ENCODE measurements around the gene PMEPA1.
"Not testable (repeated sequence)": the region's sequence is repeated elsewhere in the genome, so short reads cannot be mapped to it uniquely, and the experiment has no call there.

Gene PMEPA1

GRCh38 chr20:57629491-57629901, 80.3 kb downstream of the PMEPA1 start:
- intact Hi-C loops (cut with micrococcal nuclease): not testable (repeated sequence)
- Mint-ChIP-seq H3K36me3 (ENCODE audit: low read depth) (peaks cover 18% of the 10 kb centered on the region), H3K27me3 (peaks cover 14% of the 10 kb centered on the region), H3K4me3 (peak overlapping the region; percentile 73), H3K27ac (peak overlapping the region; percentile 84), H3K9me3 (peaks cover 30% of the 10 kb centered on the region), H3K4me1 (ENCODE audit: low read depth) (peaks cover 38% of the 10 kb centered on the region)

DNA sequence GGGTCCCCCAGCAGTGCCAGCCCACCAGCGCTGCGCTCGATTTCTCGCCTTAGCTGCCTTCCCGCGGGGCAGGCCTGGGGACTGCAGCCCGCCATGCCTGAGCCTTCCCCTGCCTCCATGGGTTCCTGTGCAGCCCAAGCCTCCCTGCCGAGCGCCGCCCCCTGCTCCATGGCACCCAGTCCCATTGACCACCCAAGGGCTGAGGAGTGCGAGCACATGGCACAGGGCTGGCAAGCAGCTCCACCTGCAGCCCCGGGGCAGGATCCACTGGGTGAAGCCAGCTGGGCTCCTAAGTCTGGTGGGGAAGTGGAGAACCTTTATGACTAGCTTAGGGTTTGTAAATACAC, 80.9 kb downstream of the PMEPA1 start:
- intact Hi-C loops (cut with micrococcal nuclease): not testable (repeated sequence)
- peak overlapping the region; percentile 84 for H3K27ac Mint-ChIP-seq
- H3K4me1 Mint-ChIP-seq (ENCODE audit: low read depth): peaks cover 38% of the 10 kb centered on the region
- peaks cover 18% of the 10 kb centered on the region for H3K36me3 Mint-ChIP-seq (ENCODE audit: low read depth)
- H3K27me3 Mint-ChIP-seq: peaks cover 11% of the 10 kb centered on the region
- H3K9me3 Mint-ChIP-seq: peaks cover 35% of the 10 kb centered on the region
- H3K4me3 Mint-ChIP-seq: peak overlapping the region; percentile 32

- Mint-ChIP-seq H3K4me3 (no peak overlapping the region), H3K9me3 (peaks cover 36% of the 10 kb centered on the region), H3K27ac (peak overlapping the region; percentile 84), H3K36me3 (ENCODE audit: low read depth) (peaks cover 18% of the 10 kb centered on the region), H3K4me1 (ENCODE audit: low read depth) (peaks cover 38% of the 10 kb centered on the region), H3K27me3 (peaks cover 7% of the 10 kb centered on the region)
- intact Hi-C loops (cut with micrococcal nuclease): no loop called here
Observed at GRCh38 chr20:57628047-57628961, 81.5 kb downstream of the PMEPA1 start.

DNA sequence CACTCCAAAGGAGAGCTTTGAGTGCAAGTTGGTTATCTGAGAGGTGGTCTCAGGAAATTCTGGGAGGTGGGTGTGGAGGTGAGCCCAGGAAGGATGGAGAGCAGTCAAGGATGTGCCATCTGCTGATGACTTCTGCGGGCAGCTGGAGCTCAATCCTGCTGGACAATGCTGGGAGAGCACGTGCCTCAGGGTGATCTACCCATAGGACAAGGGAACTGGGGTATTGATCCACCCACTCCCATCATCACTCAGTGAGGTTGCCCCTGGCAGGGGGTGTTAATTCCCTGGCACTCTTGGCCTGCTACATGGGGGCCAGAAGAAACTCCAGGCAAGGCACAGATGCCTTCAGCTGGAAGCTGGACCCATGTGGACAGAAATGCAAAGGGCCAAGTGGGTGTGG, 82.5 kb downstream of the PMEPA1 start:
- intact Hi-C loops (cut with micrococcal nuclease): no loop called here
- no peak overlapping the region for H3K4me3 Mint-ChIP-seq
- H3K27ac Mint-ChIP-seq: peak overlapping the region; percentile 84
- peaks cover 48% of the 10 kb centered on the region for H3K4me1 Mint-ChIP-seq (ENCODE audit: low read depth)
- peaks cover 36% of the 10 kb centered on the region for H3K9me3 Mint-ChIP-seq
- H3K36me3 Mint-ChIP-seq (ENCODE audit: low read depth): peaks cover 18% of the 10 kb centered on the region
- H3K27me3 Mint-ChIP-seq: peaks cover 7% of the 10 kb centered on the region

DNA sequence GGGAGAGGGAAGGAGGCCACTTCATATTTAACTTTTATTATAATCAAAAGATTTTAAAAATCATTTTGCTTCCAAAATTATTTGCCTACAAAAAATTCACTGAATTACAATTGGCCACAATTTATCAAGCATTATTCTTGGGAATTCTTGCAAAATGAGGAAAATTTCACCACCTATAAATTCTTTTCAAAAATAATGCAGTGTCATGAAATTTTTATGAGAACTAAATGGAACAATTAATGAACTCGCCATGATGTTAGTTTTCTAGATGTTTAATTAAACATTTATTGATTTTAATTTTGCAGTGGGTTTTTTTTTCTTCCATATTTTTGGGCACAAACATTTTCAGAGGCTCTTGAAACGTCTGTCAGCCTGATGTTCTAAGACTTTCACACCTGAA, 83.8 kb downstream of the PMEPA1 start:
- intact Hi-C loops (cut with micrococcal nuclease): no loop called here
- no peak overlapping the region for H3K4me3 Mint-ChIP-seq
- peaks cover 36% of the 10 kb centered on the region for H3K9me3 Mint-ChIP-seq
- H3K27ac Mint-ChIP-seq: no peak overlapping the region
- H3K27me3 Mint-ChIP-seq: peaks cover 4% of the 10 kb centered on the region
- H3K36me3 Mint-ChIP-seq (ENCODE audit: low read depth): peaks cover 18% of the 10 kb centered on the region
- peaks cover 56% of the 10 kb centered on the region for H3K4me1 Mint-ChIP-seq (ENCODE audit: low read depth)

DNA sequence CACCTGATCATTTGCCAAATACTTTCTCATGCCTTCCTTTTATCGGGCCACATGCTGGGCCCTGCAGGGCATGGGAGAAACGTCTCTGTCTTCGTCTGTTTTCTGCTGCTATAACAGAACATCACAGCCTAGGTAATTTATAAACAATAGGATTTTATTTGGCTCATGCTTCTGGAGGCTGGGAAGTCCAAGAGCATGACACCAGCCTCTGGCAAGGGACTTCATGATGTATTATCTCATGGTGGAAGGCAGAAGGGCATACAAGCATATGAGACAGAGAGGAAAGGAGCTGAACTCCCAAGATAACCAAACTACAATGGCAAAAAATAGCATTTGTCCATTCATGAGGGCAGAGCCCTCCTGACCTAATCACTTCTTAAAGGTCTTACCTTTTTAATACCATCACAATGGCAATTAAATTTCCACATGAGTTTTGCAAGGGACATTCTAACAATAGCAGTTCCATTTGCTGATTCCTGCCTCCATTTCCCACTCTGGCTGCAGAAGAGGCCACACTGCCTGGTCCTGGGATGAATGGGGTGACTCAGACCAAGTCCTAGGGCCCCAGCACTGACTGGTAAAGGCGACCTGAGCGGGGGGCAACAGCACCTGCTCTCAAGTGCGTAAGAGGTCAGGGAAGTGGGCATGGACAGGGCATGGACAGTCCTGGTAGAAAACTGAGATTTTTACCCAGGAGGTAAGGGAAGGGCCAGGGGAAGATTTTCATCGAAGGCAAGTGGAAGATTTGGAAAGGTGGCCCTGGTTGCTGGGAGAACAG, 84.4 kb downstream of the PMEPA1 start:
- intact Hi-C loops (cut with micrococcal nuclease): no loop called here
- Mint-ChIP-seq H3K27me3 (peaks cover 4% of the 10 kb centered on the region), H3K9me3 (peaks cover 34% of the 10 kb centered on the region), H3K4me1 (ENCODE audit: low read depth) (peaks cover 61% of the 10 kb centered on the region), H3K4me3 (no peak overlapping the region), H3K36me3 (ENCODE audit: low read depth) (peaks cover 17% of the 10 kb centered on the region), H3K27ac (no peak overlapping the region)

DNA sequence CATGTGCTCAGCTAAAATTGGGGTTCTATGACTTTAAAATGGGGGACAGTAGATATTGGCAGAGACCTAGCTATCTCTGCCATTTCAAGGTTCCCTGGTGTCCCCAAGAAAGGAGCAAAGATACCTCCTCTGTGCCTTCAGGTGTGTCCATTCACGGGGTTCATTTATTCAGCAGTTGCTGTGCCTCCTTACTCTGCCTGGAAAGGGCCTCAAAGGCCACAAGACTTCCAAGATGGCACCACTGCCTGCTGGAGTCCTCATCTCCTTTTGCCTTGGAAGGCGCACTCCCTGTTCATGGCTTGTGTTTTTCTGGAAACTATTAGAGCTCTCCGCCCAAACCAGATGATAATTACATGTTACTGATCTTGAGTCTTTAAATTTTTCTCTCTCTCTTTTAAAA, 85.7 kb downstream of the PMEPA1 start:
- H3K9me3 Mint-ChIP-seq: peaks cover 23% of the 10 kb centered on the region
- peaks cover 61% of the 10 kb centered on the region for H3K4me1 Mint-ChIP-seq (ENCODE audit: low read depth)
- H3K27ac Mint-ChIP-seq: peak overlapping the region; percentile 45
- H3K27me3 Mint-ChIP-seq: peaks cover 4% of the 10 kb centered on the region
- H3K36me3 Mint-ChIP-seq (ENCODE audit: low read depth): peaks cover 8% of the 10 kb centered on the region
- no peak overlapping the region for H3K4me3 Mint-ChIP-seq
- intact Hi-C loops (cut with micrococcal nuclease): no loop called here

DNA sequence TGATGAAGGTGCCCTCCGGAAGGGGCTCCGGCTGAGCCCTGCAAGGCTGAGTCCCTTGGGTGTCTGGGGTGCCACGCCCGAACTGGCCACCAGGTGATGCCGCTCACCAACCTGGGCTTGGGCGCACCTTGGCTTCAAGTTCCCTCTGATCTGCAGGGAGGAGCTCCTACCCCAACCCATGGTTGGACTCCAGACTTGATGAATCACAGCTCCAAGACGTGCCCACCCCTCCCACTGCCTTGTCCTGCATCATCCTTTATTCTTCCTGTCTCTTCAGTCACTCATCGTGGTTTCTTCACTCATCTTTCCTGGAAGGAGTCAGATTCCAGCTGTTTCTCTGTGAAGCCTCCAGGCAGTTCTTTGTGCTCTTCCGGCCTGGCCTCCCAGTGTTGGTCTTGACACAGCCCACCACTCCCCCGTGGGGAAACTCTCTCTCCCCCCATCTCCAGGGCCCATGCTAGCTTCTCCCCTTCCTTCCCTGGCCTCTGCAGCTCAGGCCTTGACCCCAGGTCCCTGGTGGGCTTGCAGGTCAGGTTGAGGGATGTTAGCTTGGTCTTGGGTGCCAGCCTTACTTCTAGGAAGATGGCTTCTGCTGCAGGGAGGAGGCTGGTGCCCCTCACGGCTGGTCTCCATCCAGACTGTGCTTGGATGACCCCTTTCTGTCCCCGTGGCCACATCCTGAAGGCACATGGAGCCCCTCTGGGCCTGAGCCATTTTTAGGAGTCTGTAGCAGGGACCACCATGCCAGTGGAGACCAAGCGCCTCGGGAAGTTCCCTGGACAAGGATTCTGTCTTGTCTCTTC, 87.0 kb downstream of the PMEPA1 start:
- peaks cover 8% of the 10 kb centered on the region for H3K36me3 Mint-ChIP-seq (ENCODE audit: low read depth)
- peaks cover 23% of the 10 kb centered on the region for H3K9me3 Mint-ChIP-seq
- peaks cover 4% of the 10 kb centered on the region for H3K27me3 Mint-ChIP-seq
- intact Hi-C loops (cut with micrococcal nuclease): no loop called here
- no peak overlapping the region for H3K4me3 Mint-ChIP-seq
- peaks cover 60% of the 10 kb centered on the region for H3K4me1 Mint-ChIP-seq (ENCODE audit: low read depth)
- H3K27ac Mint-ChIP-seq: no peak overlapping the region

DNA sequence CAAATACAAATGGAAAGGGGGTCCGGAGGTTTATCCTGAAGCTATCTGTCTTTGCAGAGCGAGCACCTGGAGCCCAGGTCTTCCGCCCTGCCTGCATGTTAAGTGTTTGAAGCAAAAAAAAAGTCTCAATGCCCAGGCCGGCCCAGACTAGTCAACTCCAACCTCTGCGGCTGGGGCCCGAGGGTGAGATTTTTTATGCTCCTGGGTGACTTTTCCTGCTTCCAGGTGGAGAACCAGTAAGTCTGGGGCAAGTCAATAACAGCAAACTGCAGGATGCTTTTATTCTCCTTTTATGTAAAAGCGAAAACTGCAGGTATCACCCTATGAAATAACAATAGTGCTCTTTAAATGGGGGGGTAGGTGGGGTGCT, 87.6 kb downstream of the PMEPA1 start:
- no peak overlapping the region for H3K4me3 Mint-ChIP-seq
- H3K27me3 Mint-ChIP-seq: peaks cover 5% of the 10 kb centered on the region
- intact Hi-C loops (cut with micrococcal nuclease): no loop called here
- peaks cover 54% of the 10 kb centered on the region for H3K4me1 Mint-ChIP-seq (ENCODE audit: low read depth)
- no peak overlapping the region for H3K27ac Mint-ChIP-seq
- H3K9me3 Mint-ChIP-seq: peaks cover 23% of the 10 kb centered on the region
- peaks cover 8% of the 10 kb centered on the region for H3K36me3 Mint-ChIP-seq (ENCODE audit: low read depth)

- H3K9me3 Mint-ChIP-seq: peaks cover 23% of the 10 kb centered on the region
- peaks cover 10% of the 10 kb centered on the region for H3K27me3 Mint-ChIP-seq
- intact Hi-C loops (cut with micrococcal nuclease): no loop called here
Observed at GRCh38 chr20:57621421-57622200, 88.2 kb downstream of the PMEPA1 start.

GRCh38 chr20:57620999-57621398, 88.8 kb downstream of the PMEPA1 start:
- intact Hi-C loops (cut with micrococcal nuclease): no loop called here
- H3K4me1 Mint-ChIP-seq (ENCODE audit: low read depth): peaks cover 47% of the 10 kb centered on the region

More at GRCh38 chr20:57621421-57622200, 88.2 kb downstream of the PMEPA1 start:
- Mint-ChIP-seq H3K4me1 (ENCODE audit: low read depth) (peaks cover 52% of the 10 kb centered on the region), H3K36me3 (ENCODE audit: low read depth) (peaks cover 8% of the 10 kb centered on the region), H3K4me3 (no peak overlapping the region), H3K27ac (peak overlapping the region; percentile 76)

GRCh38 chr20:57620274-57620990, 89.4 kb downstream of the PMEPA1 start, which contains the start of gene ZBP1:
ZBP1 (minus strand) TSS chr20:57620426; CDS start chr20:57620295, 131 bp downstream.
- Mint-ChIP-seq H3K36me3 (ENCODE audit: low read depth) (peaks cover 3% of the 10 kb centered on the region), H3K27ac (peak within 1 kb of the TSS; percentile 81), H3K9me3 (peaks cover 16% of the 10 kb centered on the region), H3K27me3 (peaks cover 16% of the 10 kb centered on the region), H3K4me3 (peak within 1 kb of the TSS; percentile 32), H3K4me1 (ENCODE audit: low read depth) (peaks cover 47% of the 10 kb centered on the region)
- intact Hi-C loops (cut with micrococcal nuclease): no loop called here

More at GRCh38 chr20:57620999-57621398, 88.8 kb downstream of the PMEPA1 start:
- Mint-ChIP-seq H3K27ac (peak overlapping the region; percentile 76), H3K36me3 (ENCODE audit: low read depth) (peaks cover 8% of the 10 kb centered on the region), H3K27me3 (peaks cover 16% of the 10 kb centered on the region), H3K9me3 (peaks cover 22% of the 10 kb centered on the region), H3K4me3 (no peak overlapping the region)
